ENCODE measurements around the gene RANBP17.
"Not testable (repeated sequence)": the region's sequence is repeated elsewhere in the genome, so short reads cannot be mapped to it uniquely, and the experiment has no call there.

RANBP17 gene

GRCh38 chr5:170861917-170862766 is at the start of gene RANBP17:
TSS of gene RANBP17 (plus strand) at chr5:170862018.
- no peak for DNase-seq (ENCODE audit: low read depth)

GRCh38 chr5:170813231-170813630 is 48.6 kb upstream of the RANBP17 start:
- no peak for DNase-seq (ENCODE audit: low read depth)

- no peak for DNase-seq (ENCODE audit: low read depth)
These were observed 44.6 kb upstream of the RANBP17 start for GRCh38 chr5:170817195-170817594.

GRCh38 chr5:170818232-170818631 is 43.6 kb upstream of the RANBP17 start:
- DNase-seq (ENCODE audit: low read depth), result no peak

- no peak for DNase-seq (ENCODE audit: low read depth)
These were observed 42.0 kb upstream of the RANBP17 start for GRCh38 chr5:170819824-170820223.

GRCh38 chr5:170821257-170821800 is 40.5 kb upstream of the RANBP17 start:
- DNase-seq (ENCODE audit: low read depth), result no peak

- DNase-seq (ENCODE audit: low read depth), result no peak
These were observed 35.7 kb upstream of the RANBP17 start for GRCh38 chr5:170826117-170826516.

- no peak for DNase-seq (ENCODE audit: low read depth)
These were observed 29.6 kb upstream of the RANBP17 start for GRCh38 chr5:170832241-170832640.

GRCh38 chr5:170833981-170834380 is 27.8 kb upstream of the RANBP17 start:
- DNase-seq (ENCODE audit: low read depth), result not testable (repeated sequence)

GRCh38 chr5:170836226-170836625 is 25.6 kb upstream of the RANBP17 start:
- no peak for DNase-seq (ENCODE audit: low read depth)

GRCh38 chr5:170843870-170844269 is 17.9 kb upstream of the RANBP17 start:
- no peak for DNase-seq (ENCODE audit: low read depth)

- no peak for DNase-seq (ENCODE audit: low read depth)
These were observed 17.2 kb upstream of the RANBP17 start for GRCh38 chr5:170844651-170845050.

- DNase-seq (ENCODE audit: low read depth), result no peak
These were observed 15.4 kb upstream of the RANBP17 start for GRCh38 chr5:170846416-170846815.

GRCh38 chr5:170846846-170847245 is 15.0 kb upstream of the RANBP17 start:
- no peak for DNase-seq (ENCODE audit: low read depth)

GRCh38 chr5:170848033-170848432 is 13.8 kb upstream of the RANBP17 start:
- no peak for DNase-seq (ENCODE audit: low read depth)

GRCh38 chr5:170849374-170849773 is 12.4 kb upstream of the RANBP17 start:
- no peak for DNase-seq (ENCODE audit: low read depth)

GRCh38 chr5:170854566-170854965 is 7.3 kb upstream of the RANBP17 start:
- DNase-seq (ENCODE audit: low read depth), result no peak

GRCh38 chr5:170857066-170857465 is 4.8 kb upstream of the RANBP17 start:
- DNase-seq (ENCODE audit: low read depth), result no peak

GRCh38 chr5:170860415-170860814 is 1.4 kb upstream of the RANBP17 start:
- no peak for DNase-seq (ENCODE audit: low read depth)

GRCh38 chr5:170860818-170861666 is 776 bp upstream of the RANBP17 start:
- DNase-seq (ENCODE audit: low read depth), result no peak

- peak; percentile 0 for DNase-seq (ENCODE audit: low read depth)
These were observed 226 bp upstream of the RANBP17 start for GRCh38 chr5:170861667-170861916.

- DNase-seq (ENCODE audit: low read depth), result no peak
These were observed 1.8 kb downstream of the RANBP17 start for GRCh38 chr5:170863646-170864045.

GRCh38 chr5:170865622-170866021 is 3.8 kb downstream of the RANBP17 start:
- no peak for DNase-seq (ENCODE audit: low read depth)

All from stimulated activated CD8-positive, alpha-beta memory T cell treated with anti-CD3 and anti-CD28 coated beads, Interleukin-12 subunit alpha, Interleukin-12 subunit beta, amount 100 ng/mL, for 4 hours (primary cell).